ENCODE measurements around the gene SH3TC2. TPM values are rescaled to one million over a fixed set of nuclear protein-coding genes. Genes with fewer than 3 reads are reported as not detected.

The SH3TC2 gene
- total RNA-seq, 3 donors from 2014 or later: 0.48 to 9.4 (median 2.3) TPM

- DNase-seq (ENCODE audit: low spot score in 2 of 2): no peak
- H3K4me3 ChIP-seq: no peak overlapping the region
- intact Hi-C loops (cut with DNase I; ENCODE audit: low total_unique reads): no loop called here
- no peaks in the 10 kb centered on the region for H3K27me3 ChIP-seq
- no peaks in the 10 kb centered on the region for H3K9me3 ChIP-seq
- no peak overlapping the region for H3K27ac ChIP-seq
- no peaks in the 10 kb centered on the region for H3K36me3 ChIP-seq
- H3K4me1 ChIP-seq: no peaks in the 10 kb centered on the region
- no peak for TF ChIP-seq POLR2AphosphoS5 (IDR thresholded peaks at IDR 0.05)
- TF ChIP-seq POLR2A (IDR thresholded peaks at IDR 0.05): no peak
- no peak for TF ChIP-seq CTCF (IDR thresholded peaks at IDR 0.05)
These were observed 69.5 kb downstream of the SH3TC2 start for GRCh38 chr5:148993283-148993936.

DNA sequence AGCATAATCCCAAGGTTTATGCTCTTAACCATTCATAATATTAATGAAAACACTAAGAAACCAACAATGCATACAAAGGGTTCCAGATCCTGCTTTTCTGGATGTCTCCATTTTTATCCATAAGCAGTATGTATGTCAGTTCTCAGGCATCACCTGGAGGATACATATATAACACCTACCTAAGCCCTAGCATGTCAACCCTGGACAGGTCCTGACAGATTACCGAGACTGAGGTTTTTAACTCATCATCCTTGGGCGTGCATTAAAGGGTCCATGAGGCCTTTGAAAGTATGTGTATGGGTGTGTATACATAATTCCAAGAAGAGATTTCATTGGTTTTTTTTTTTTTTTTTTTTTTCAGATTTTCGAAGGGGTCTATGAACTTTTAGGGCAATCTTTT, 70.6 kb downstream of the SH3TC2 start:
- intact Hi-C loops (cut with DNase I; ENCODE audit: low total_unique reads): no loop called here
- Histone ChIP-seq H3K9me3 (no peaks in the 10 kb centered on the region), H3K27me3 (no peaks in the 10 kb centered on the region), H3K4me1 (no peaks in the 10 kb centered on the region), H3K27ac (no peak overlapping the region), H3K4me3 (no peak overlapping the region), H3K36me3 (no peaks in the 10 kb centered on the region)
- no peak for DNase-seq (ENCODE audit: low spot score in 2 of 2)
- TF ChIP-seq POLR2AphosphoS5 (IDR thresholded peaks at IDR 0.05): no peak
- TF ChIP-seq POLR2A (IDR thresholded peaks at IDR 0.05): no peak
- no peak for TF ChIP-seq CTCF (IDR thresholded peaks at IDR 0.05)

DNA sequence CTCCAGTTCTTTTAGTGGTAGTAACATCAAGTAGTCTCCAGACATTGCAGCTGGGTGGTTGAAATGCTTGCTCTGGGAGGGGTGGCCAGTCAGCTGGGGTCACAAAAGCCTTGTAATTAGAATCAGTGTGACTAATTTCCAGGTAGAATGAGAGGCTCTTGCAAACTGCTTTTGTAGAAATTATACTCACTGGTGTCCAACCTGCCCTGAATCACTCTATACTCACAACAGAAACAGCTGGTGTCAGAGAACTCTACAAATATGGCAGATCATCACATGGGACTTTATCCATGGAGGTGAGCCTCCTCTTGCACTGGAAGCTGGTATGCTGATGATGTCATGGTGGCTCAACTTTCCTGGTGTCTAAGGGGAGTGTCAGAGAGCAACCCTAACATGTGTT, 71.3 kb downstream of the SH3TC2 start:
- intact Hi-C loops (cut with DNase I; ENCODE audit: low total_unique reads): no loop called here
- Histone ChIP-seq H3K9me3 (no peaks in the 10 kb centered on the region), H3K27me3 (no peaks in the 10 kb centered on the region), H3K27ac (no peak overlapping the region), H3K4me1 (no peaks in the 10 kb centered on the region), H3K36me3 (no peaks in the 10 kb centered on the region), H3K4me3 (no peak overlapping the region)
- TF ChIP-seq POLR2AphosphoS5 (IDR thresholded peaks at IDR 0.05) (no peak), CTCF (IDR thresholded peaks at IDR 0.05) (no peak), POLR2A (IDR thresholded peaks at IDR 0.05) (no peak)
- DNase-seq (ENCODE audit: low spot score in 2 of 2): no peak

DNA sequence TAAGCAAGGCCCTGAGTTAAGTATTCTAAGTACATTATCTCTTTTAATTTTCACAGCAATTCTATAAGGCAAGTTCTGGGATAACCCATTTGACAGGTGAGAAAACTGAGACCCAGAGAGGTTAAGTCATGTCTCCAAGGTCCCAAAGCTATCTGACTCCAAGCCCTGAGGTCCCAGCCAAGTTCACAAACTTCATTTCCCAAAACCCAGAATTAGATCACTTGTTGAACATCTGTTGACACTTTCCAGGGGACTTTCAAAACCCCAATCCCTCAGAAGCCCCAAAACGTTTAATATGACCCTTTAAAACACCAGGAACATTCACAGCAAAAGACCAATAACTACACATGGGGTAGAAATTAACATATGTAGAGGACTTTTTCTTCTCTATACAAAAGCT, 72.0 kb downstream of the SH3TC2 start:
- Histone ChIP-seq H3K27ac (no peak overlapping the region), H3K4me3 (no peak overlapping the region), H3K9me3 (no peaks in the 10 kb centered on the region), H3K4me1 (no peaks in the 10 kb centered on the region), H3K27me3 (no peaks in the 10 kb centered on the region), H3K36me3 (no peaks in the 10 kb centered on the region)
- no peak for TF ChIP-seq CTCF (IDR thresholded peaks at IDR 0.05)
- no peak for DNase-seq (ENCODE audit: low spot score in 2 of 2)
- intact Hi-C loops (cut with DNase I; ENCODE audit: low total_unique reads): no loop called here

GRCh38 chr5:148989567-148989966, 73.3 kb downstream of the SH3TC2 start:
- Histone ChIP-seq H3K9me3 (no peaks in the 10 kb centered on the region), H3K27me3 (no peaks in the 10 kb centered on the region), H3K4me3 (no peak overlapping the region), H3K27ac (no peak overlapping the region), H3K36me3 (no peaks in the 10 kb centered on the region), H3K4me1 (no peaks in the 10 kb centered on the region)
- intact Hi-C loops (cut with DNase I; ENCODE audit: low total_unique reads): loop anchor here (5.0 kb wide), 1 partner anchor 367 kb away; no protein-coding TSS in a partner anchor
- TF ChIP-seq POLR2AphosphoS5 (IDR thresholded peaks at IDR 0.05) (no peak), CTCF (IDR thresholded peaks at IDR 0.05) (no peak), POLR2A (IDR thresholded peaks at IDR 0.05) (no peak)
- DNase-seq (ENCODE audit: low spot score in 2 of 2): no peak

All from breast epithelium (tissue), 4 donors.